Measurements from ENCODE around the gene HSD3B2. TPM values are rescaled to one million over a fixed set of nuclear protein-coding genes. Genes with fewer than 3 reads are reported as not detected.

HSD3B2 gene
- total RNA-seq, 1 experiment from 2014 or later, result not detected

DNA sequence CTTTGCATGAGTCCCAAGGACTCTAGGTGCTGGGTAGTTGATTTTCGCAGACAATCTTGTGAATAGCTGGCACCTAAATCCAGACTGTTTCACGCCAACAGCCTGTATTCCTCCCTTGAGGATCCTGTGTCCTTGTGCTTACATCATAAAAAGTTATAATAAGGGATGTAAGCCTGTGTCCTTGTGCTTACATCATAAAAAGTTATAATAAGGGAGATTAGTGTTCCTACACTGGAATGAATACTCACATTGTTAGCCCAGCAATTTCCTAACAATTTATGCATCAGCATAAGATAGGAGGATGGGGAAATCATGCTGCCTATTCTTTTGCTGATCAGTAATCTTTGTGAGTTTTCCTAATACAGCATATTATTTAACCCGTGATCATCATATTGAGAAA lies 4.0 kb upstream of the HSD3B2 start:
- no CpG with 5 or more reads among the region's 3 CpGs for WGBS (ENCODE audit: extremely low coverage, insufficient read length, low lambda C conversion rate)
- H3K18ac ChIP-seq (ENCODE audit: insufficient read length, low read depth, low read length), result no peak overlapping the region
- TF ChIP-seq, protein P1, sequence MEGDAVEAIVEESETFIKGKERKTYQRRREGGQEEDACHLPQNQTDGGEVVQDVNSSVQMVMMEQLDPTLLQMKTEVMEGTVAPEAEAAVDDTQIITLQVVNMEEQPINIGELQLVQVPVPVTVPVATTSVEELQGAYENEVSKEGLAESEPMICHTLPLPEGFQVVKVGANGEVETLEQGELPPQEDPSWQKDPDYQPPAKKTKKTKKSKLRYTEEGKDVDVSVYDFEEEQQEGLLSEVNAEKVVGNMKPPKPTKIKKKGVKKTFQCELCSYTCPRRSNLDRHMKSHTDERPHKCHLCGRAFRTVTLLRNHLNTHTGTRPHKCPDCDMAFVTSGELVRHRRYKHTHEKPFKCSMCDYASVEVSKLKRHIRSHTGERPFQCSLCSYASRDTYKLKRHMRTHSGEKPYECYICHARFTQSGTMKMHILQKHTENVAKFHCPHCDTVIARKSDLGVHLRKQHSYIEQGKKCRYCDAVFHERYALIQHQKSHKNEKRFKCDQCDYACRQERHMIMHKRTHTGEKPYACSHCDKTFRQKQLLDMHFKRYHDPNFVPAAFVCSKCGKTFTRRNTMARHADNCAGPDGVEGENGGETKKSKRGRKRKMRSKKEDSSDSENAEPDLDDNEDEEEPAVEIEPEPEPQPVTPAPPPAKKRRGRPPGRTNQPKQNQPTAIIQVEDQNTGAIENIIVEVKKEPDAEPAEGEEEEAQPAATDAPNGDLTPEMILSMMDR (conservative IDR thresholded peaks at IDR 0.05), result no peak
- H2AFZ ChIP-seq (ENCODE audit: low read length), result no peak overlapping the region
- no peaks in the 10 kb centered on the region for H4K20me1 ChIP-seq (ENCODE audit: control insufficient read depth, insufficient read depth, insufficient read length)
- H2BK15ac ChIP-seq (ENCODE audit: low read depth, low read length), result no peak overlapping the region
- no peak overlapping the region for H3K4me3 Mint-ChIP-seq
- H3K9me3 ChIP-seq (ENCODE audit: control insufficient read depth, low read depth, low read length), result no peaks in the 10 kb centered on the region
- H3K27ac Mint-ChIP-seq, result no peak overlapping the region; a peak in 1 of 7 replicates
- H3K27me3 ChIP-seq (ENCODE audit: insufficient read depth, low read length), result no peaks in the 10 kb centered on the region
- H3K4me2 ChIP-seq (ENCODE audit: insufficient read depth, insufficient read length, low read length), result no peak overlapping the region
- no peak for DNase-seq
- H4K91ac ChIP-seq (ENCODE audit: insufficient read length, low read depth, low read length), result no peak overlapping the region
- peaks cover 0 to 5% of the 10 kb centered on the region in 2 experiments; a peak in 3 of 5 replicates for H3K9me3 Mint-ChIP-seq
- no peak overlapping the region for H3K56ac ChIP-seq (ENCODE audit: insufficient read length, low read depth, low read length)
- H3T11ph ChIP-seq (ENCODE audit: low read length), result no peak overlapping the region
- H3K4me1 ChIP-seq (ENCODE audit: insufficient read depth, low read length), result no peaks in the 10 kb centered on the region
- no peak overlapping the region for H3K4ac ChIP-seq (ENCODE audit: low read depth, low read length)
- H2BK20ac ChIP-seq (ENCODE audit: low read depth, low read length, poor library complexity, severe bottlenecking), result no peak overlapping the region
- H3K4me1 Mint-ChIP-seq, result no peaks in the 10 kb centered on the region
- no peak overlapping the region for H2BK5ac ChIP-seq (ENCODE audit: insufficient read length, low read length)
- no peak overlapping the region for H2BK12ac ChIP-seq (ENCODE audit: insufficient read length, low read depth, low read length)
- no peak overlapping the region for H4K5ac ChIP-seq (ENCODE audit: insufficient read length, low read depth, low read length)
- no peak overlapping the region for H3K14ac ChIP-seq (ENCODE audit: insufficient read depth, low read length)
- no peak overlapping the region for H3K23ac ChIP-seq (ENCODE audit: insufficient read length, low read depth, low read length)
- H3K79me1 ChIP-seq (ENCODE audit: insufficient read depth, low read depth, low read length, poor library complexity, severe bottlenecking), result no peaks in the 10 kb centered on the region
- no peak overlapping the region for H2AK5ac ChIP-seq (ENCODE audit: insufficient read length, low read length)
- no peak overlapping the region for H3K9ac ChIP-seq (ENCODE audit: extremely low read depth, insufficient read length, low read length)
- no peaks in the 10 kb centered on the region for H3K79me2 ChIP-seq (ENCODE audit: insufficient read depth, low read length)
- H3K27ac ChIP-seq (ENCODE audit: insufficient read length, low read depth, low read length), result no peak overlapping the region
- no peak overlapping the region for H2BK120ac ChIP-seq (ENCODE audit: low read depth, low read length, poor library complexity, severe bottlenecking)
- H4K8ac ChIP-seq (replicated peaks; ENCODE audit: insufficient read length, low read depth, low read length), result no peak overlapping the region
- no peaks in the 10 kb centered on the region for H3K36me3 Mint-ChIP-seq (ENCODE audit: insufficient read depth in 1 of 3, low read depth in 3 of 3)
- no peaks in the 10 kb centered on the region for H3K23me2 ChIP-seq (ENCODE audit: insufficient read length, low read depth, low read length, poor library complexity, severe bottlenecking)
- H3K27me3 Mint-ChIP-seq (ENCODE audit: low read depth), result peaks cover 7% of the 10 kb centered on the region; the same call in 1 of the 2 replicates
